Naive B cell (primary cell): ENCODE data around the gene PRAC2. TPM values are rescaled to one million over a fixed set of nuclear protein-coding genes. Genes with fewer than 3 reads are reported as not detected.
A peak's percentile ranks its signal among the peaks of the same experiment; 100 is the strongest.

Experiments
- ATAC-seq, 2 donors: fragments of 150-1000 bp; cut with Tn5 transposase; 2 replicates each; pipeline ENCODE4 v1.10.0; 2021; ENCODE audit warnings: low read depth in 2 of 2, mild to moderate bottlenecking in 2 of 2, moderate library complexity in 2 of 2
- DNase-seq: peaks from one replicate; pipeline ENCODE4 v3.0.0; 2022
- H3K27ac Mint-ChIP-seq, 6 donors: one replicate each; pipeline ENCODE4 v1.8.0; 2020 to 2022; ENCODE audit warnings: mild to moderate bottlenecking in 6 of 6, mixed read lengths in 6 of 6, moderate library complexity in 5 of 6, inconsistent platforms in 2 of 6
- H3K27me3 Mint-ChIP-seq, 3 donors: one replicate each; pipeline ENCODE4 v1.8.0; 2021 to 2022; ENCODE audit warnings: mixed read lengths in 3 of 3, mild to moderate bottlenecking in 1 of 3
- H3K36me3 Mint-ChIP-seq, 2 donors: one replicate each; pipeline ENCODE4 v1.8.0; 2020 to 2022; ENCODE audit warnings: mixed read lengths in 2 of 2, inconsistent platforms in 1 of 2, mild to moderate bottlenecking in 1 of 2
- H3K4me1 Mint-ChIP-seq, 3 donors: one replicate each; pipeline ENCODE4 v1.8.0; 2020 to 2022; ENCODE audit warnings: mixed read lengths in 3 of 3, inconsistent platforms in 1 of 3, mild to moderate bottlenecking in 1 of 3, moderate library complexity in 1 of 3
- H3K4me3 Mint-ChIP-seq, 8 donors: one replicate each; pipeline ENCODE4 v1.8.0; 2020 to 2022; ENCODE audit warnings: mild to moderate bottlenecking in 8 of 8, mixed read lengths in 8 of 8, moderate library complexity in 8 of 8, inconsistent platforms in 2 of 8
- H3K9me3 Mint-ChIP-seq, 7 donors: one replicate each; pipeline ENCODE4 v1.8.0; 2020 to 2022; ENCODE audit warnings: mixed read lengths in 7 of 7, mild to moderate bottlenecking in 5 of 7, inconsistent platforms in 2 of 7, moderate library complexity in 1 of 7
- polyA plus RNA-seq, 6 donors: library from polyadenylated mRNA; unstranded; fragments of 300-500 nt; fragmentation: Illumina TruSeq; gene quantifications; one replicate each; pipeline ENCODE4 v1.2.3, GENCODE V29; 2021; ENCODE audit warnings: low read depth in 6 of 6

Gene PRAC2
- polyA plus RNA-seq, 6 donors from 2014 or later, result not detected

- ATAC-seq (no peak), DNase-seq (no peak)
- H3K4me3 Mint-ChIP-seq, result peak overlapping the region in 3 of 8 donors; percentile 5 to 33 (median 13)
- peaks cover 0 to 11% (median 3%) of the 10 kb centered on the region in 7 donors for H3K9me3 Mint-ChIP-seq
- peak overlapping the region in 1 of 6 donors; percentile 43 for H3K27ac Mint-ChIP-seq
- peaks cover 5 to 13% of the 10 kb centered on the region in 2 donors for H3K36me3 Mint-ChIP-seq
- H3K27me3 Mint-ChIP-seq, result peaks cover 78 to 97% (median 94%) of the 10 kb centered on the region in 3 donors
- H3K4me1 Mint-ChIP-seq, result peaks cover 21 to 52% (median 42%) of the 10 kb centered on the region in 3 donors
These were observed 7.2 kb downstream of the PRAC2 start for GRCh38 chr17:48730240-48730550.

GRCh38 chr17:48731355-48731754, 8.4 kb downstream of the PRAC2 start:
- H3K36me3 Mint-ChIP-seq, result peaks cover 5 to 13% of the 10 kb centered on the region in 2 donors
- peaks cover 20 to 43% (median 39%) of the 10 kb centered on the region in 3 donors for H3K4me1 Mint-ChIP-seq
- no peak for ATAC-seq
- DNase-seq, result no peak
- peaks cover 81 to 97% (median 94%) of the 10 kb centered on the region in 3 donors for H3K27me3 Mint-ChIP-seq
- H3K4me3 Mint-ChIP-seq, result no peak overlapping the region
- H3K27ac Mint-ChIP-seq, result no peak overlapping the region
- H3K9me3 Mint-ChIP-seq, result peaks cover 0 to 6% (median 3%) of the 10 kb centered on the region in 7 donors

- H3K4me3 Mint-ChIP-seq, result peak overlapping the region in 7 of 8 donors; percentile 10 to 86 (median 62)
- H3K9me3 Mint-ChIP-seq, result peaks cover 0 to 5% (median 3%) of the 10 kb centered on the region in 7 donors
- peaks cover 15 to 38% (median 29%) of the 10 kb centered on the region in 3 donors for H3K4me1 Mint-ChIP-seq
- H3K27ac Mint-ChIP-seq, result no peak overlapping the region
- DNase-seq (no peak), ATAC-seq (no peak)
- peaks cover 5 to 13% of the 10 kb centered on the region in 2 donors for H3K36me3 Mint-ChIP-seq
- H3K27me3 Mint-ChIP-seq, result peaks cover 81 to 95% (median 94%) of the 10 kb centered on the region in 3 donors
These were observed 10.0 kb downstream of the PRAC2 start for GRCh38 chr17:48732688-48733629.

- ATAC-seq, result no peak
- H3K4me3 Mint-ChIP-seq, result peak overlapping the region in 6 of 8 donors; percentile 10 to 86 (median 68)
- peaks cover 81 to 95% (median 92%) of the 10 kb centered on the region in 3 donors for H3K27me3 Mint-ChIP-seq
- H3K27ac Mint-ChIP-seq, result peak overlapping the region in 3 of 6 donors; percentile 2 to 87 (median 83)
- H3K36me3 Mint-ChIP-seq, result peaks cover 5 to 9% of the 10 kb centered on the region in 2 donors
- H3K4me1 Mint-ChIP-seq, result peaks cover 12 to 35% (median 25%) of the 10 kb centered on the region in 3 donors
- no peak for DNase-seq
- H3K9me3 Mint-ChIP-seq, result peaks cover 0 to 8% (median 3%) of the 10 kb centered on the region in 7 donors
These were observed 10.8 kb downstream of the PRAC2 start for GRCh38 chr17:48733632-48734328.

- Mint-ChIP-seq H3K27me3 (peaks cover 84 to 95% (median 92%) of the 10 kb centered on the region in 3 donors), H3K4me3 (no peak overlapping the region), H3K4me1 (peaks cover 14 to 34% (median 26%) of the 10 kb centered on the region in 3 donors), H3K9me3 (peaks cover 0 to 15% (median 5%) of the 10 kb centered on the region in 7 donors), H3K27ac (peak overlapping the region in 1 of 6 donors; percentile 80), H3K36me3 (peaks cover 1 to 5% of the 10 kb centered on the region in 2 donors)
- ATAC-seq (no peak), DNase-seq (no peak)
These were observed 11.5 kb downstream of the PRAC2 start for GRCh38 chr17:48734333-48735061.

GRCh38 chr17:48735062-48735351, 12.0 kb downstream of the PRAC2 start:
- Mint-ChIP-seq H3K27ac (no peak overlapping the region), H3K36me3 (peaks cover 0 to 5% of the 10 kb centered on the region in 2 donors), H3K4me3 (no peak overlapping the region), H3K27me3 (peaks cover 79 to 93% (median 90%) of the 10 kb centered on the region in 3 donors), H3K9me3 (peaks cover 0 to 15% (median 5%) of the 10 kb centered on the region in 7 donors), H3K4me1 (peaks cover 14 to 33% (median 23%) of the 10 kb centered on the region in 3 donors)
- no peak for DNase-seq
- ATAC-seq, result no peak

GRCh38 chr17:48737330-48738043, 14.5 kb downstream of the PRAC2 start:
- peaks cover 0 to 11% (median 4%) of the 10 kb centered on the region in 7 donors for H3K9me3 Mint-ChIP-seq
- H3K4me1 Mint-ChIP-seq, result peaks cover 14 to 33% (median 22%) of the 10 kb centered on the region in 3 donors
- H3K27ac Mint-ChIP-seq, result peak overlapping the region in 1 of 6 donors; percentile 73
- peaks cover 74 to 92% (median 81%) of the 10 kb centered on the region in 3 donors for H3K27me3 Mint-ChIP-seq
- no peaks in the 10 kb centered on the region for H3K36me3 Mint-ChIP-seq
- H3K4me3 Mint-ChIP-seq, result peak overlapping the region in 3 of 8 donors; percentile 37 to 71 (median 61)
- no peak for ATAC-seq
- no peak for DNase-seq

- ATAC-seq (no peak), DNase-seq (no peak)
- Mint-ChIP-seq H3K4me3 (peak overlapping the region in 2 of 8 donors; percentile 15 to 25), H3K4me1 (peaks cover 9 to 25% (median 14%) of the 10 kb centered on the region in 3 donors), H3K27me3 (peaks cover 75 to 92% (median 81%) of the 10 kb centered on the region in 3 donors), H3K36me3 (no peaks in the 10 kb centered on the region), H3K9me3 (peaks cover 0 to 16% (median 4%) of the 10 kb centered on the region in 7 donors), H3K27ac (peak overlapping the region in 1 of 6 donors; percentile 3)
These were observed 15.4 kb downstream of the PRAC2 start for GRCh38 chr17:48738424-48738802.

- H3K4me1 Mint-ChIP-seq, result peaks cover 4 to 20% (median 9%) of the 10 kb centered on the region in 3 donors
- H3K36me3 Mint-ChIP-seq, result no peaks in the 10 kb centered on the region
- peaks cover 0 to 16% (median 4%) of the 10 kb centered on the region in 7 donors for H3K9me3 Mint-ChIP-seq
- H3K4me3 Mint-ChIP-seq, result peak overlapping the region; percentile 16 to 82 (median 50)
- DNase-seq (no peak), ATAC-seq (no peak)
- H3K27me3 Mint-ChIP-seq, result peaks cover 74 to 92% (median 81%) of the 10 kb centered on the region in 3 donors
- H3K27ac Mint-ChIP-seq, result peak overlapping the region in 4 of 6 donors; percentile 54 to 91 (median 60)
These were observed 16.0 kb downstream of the PRAC2 start for GRCh38 chr17:48738803-48739526.

GRCh38 chr17:48740537-48740936, 17.6 kb downstream of the PRAC2 start:
- DNase-seq (no peak), ATAC-seq (no peak)
- H3K4me1 Mint-ChIP-seq, result peaks cover 5 to 10% (median 7%) of the 10 kb centered on the region in 3 donors
- H3K9me3 Mint-ChIP-seq, result peaks cover 0 to 16% (median 4%) of the 10 kb centered on the region in 7 donors
- H3K36me3 Mint-ChIP-seq, result no peaks in the 10 kb centered on the region
- peaks cover 73 to 92% (median 81%) of the 10 kb centered on the region in 3 donors for H3K27me3 Mint-ChIP-seq
- H3K27ac Mint-ChIP-seq, result no peak overlapping the region
- H3K4me3 Mint-ChIP-seq, result peak overlapping the region in 2 of 8 donors; percentile 2 to 51

- Mint-ChIP-seq H3K9me3 (peaks cover 0 to 13% (median 8%) of the 10 kb centered on the region in 7 donors), H3K4me1 (peaks cover 10 to 12% (median 11%) of the 10 kb centered on the region in 3 donors), H3K36me3 (peaks cover 0 to 7% of the 10 kb centered on the region in 2 donors), H3K4me3 (peak overlapping the region in 2 of 8 donors; percentile 13 to 69), H3K27ac (peak overlapping the region in 2 of 6 donors; percentile 37 to 58), H3K27me3 (peaks cover 67 to 88% (median 74%) of the 10 kb centered on the region in 3 donors)
- ATAC-seq (no peak), DNase-seq (no peak)
These were observed 22.6 kb downstream of the PRAC2 start for GRCh38 chr17:48745381-48746275.
